Measurements from ENCODE around the gene ABO. TPM values are rescaled to one million over a fixed set of nuclear protein-coding genes. Genes with fewer than 3 reads are reported as not detected.
A peak's percentile ranks its signal among the peaks of the same experiment; 100 is the strongest.
"Not testable (repeated sequence)": the region's sequence is repeated elsewhere in the genome, so short reads cannot be mapped to it uniquely, and the experiment has no call there.

The ABO gene
- total RNA-seq, 6 experiments from 2014 or later = 0.06 to 0.29 TPM; not detected in 4

- TF ChIP-seq POLR2A (IDR thresholded peaks at IDR 0.05) (no peak), CTCF (IDR thresholded peaks at IDR 0.05) (no peak)
- DNase-seq (peak in 1 of 3 donors; percentile 24), ATAC-seq (no peak)
- Histone ChIP-seq H3K27ac (no peak overlapping the region), H3K36me3 (no peaks in the 10 kb centered on the region), H3K4me3 (no peak overlapping the region), H3K27me3 (no peaks in the 10 kb centered on the region), H3K9me3 (no peaks in the 10 kb centered on the region), H3K4me1 (no peaks in the 10 kb centered on the region)
- intact Hi-C loops (cut with DNase I) = no loop called here
- WGBS (ENCODE audit: insufficient coverage, low coverage, low lambda C conversion rate, missing lambda C conversion rate) = 40% methylated on average over 1 of the region's 11 CpGs
These were observed 47.6 kb downstream of the ABO start for GRCh38 chr9:133227242-133227860.

- Histone ChIP-seq H3K9me3 (no peaks in the 10 kb centered on the region), H3K4me1 (no peaks in the 10 kb centered on the region), H3K36me3 (no peaks in the 10 kb centered on the region), H3K27ac (no peak overlapping the region), H3K27me3 (no peaks in the 10 kb centered on the region), H3K4me3 (no peak overlapping the region)
- ATAC-seq = no peak
- intact Hi-C loops (cut with DNase I) = no loop called here
- 47% methylated on average over 5 of the region's 25 CpGs for WGBS (ENCODE audit: insufficient coverage, low coverage, low lambda C conversion rate, missing lambda C conversion rate)
- DNase-seq = peak in 2 of 3 donors; percentile 8 to 33
- no peak for TF ChIP-seq CTCF (IDR thresholded peaks at IDR 0.05)
- TF ChIP-seq POLR2A (IDR thresholded peaks at IDR 0.05) = no peak
These were observed 48.5 kb downstream of the ABO start for GRCh38 chr9:133226219-133227171.

GRCh38 chr9:133225171-133226011, 49.6 kb downstream of the ABO start:
- Histone ChIP-seq H3K4me3 (no peak overlapping the region), H3K9me3 (no peaks in the 10 kb centered on the region), H3K36me3 (no peaks in the 10 kb centered on the region), H3K4me1 (no peaks in the 10 kb centered on the region), H3K27me3 (no peaks in the 10 kb centered on the region), H3K27ac (no peak overlapping the region)
- WGBS (ENCODE audit: insufficient coverage, low coverage, low lambda C conversion rate, missing lambda C conversion rate) = 31% methylated on average over 6 of the region's 38 CpGs
- DNase-seq (peak in 1 of 3 donors; percentile 11), ATAC-seq (no peak)
- intact Hi-C loops (cut with DNase I) = no loop called here
- TF ChIP-seq POLR2A (IDR thresholded peaks at IDR 0.05) (no peak), CTCF (IDR thresholded peaks at IDR 0.05) (no peak)

- Histone ChIP-seq H3K4me3 (no peak overlapping the region), H3K9me3 (no peaks in the 10 kb centered on the region), H3K4me1 (no peaks in the 10 kb centered on the region), H3K36me3 (no peaks in the 10 kb centered on the region), H3K27me3 (no peaks in the 10 kb centered on the region), H3K27ac (no peak overlapping the region)
- TF ChIP-seq POLR2A (IDR thresholded peaks at IDR 0.05) (no peak), CTCF (IDR thresholded peaks at IDR 0.05) (no peak)
- no peak for ATAC-seq
- DNase-seq = peak in 1 of 3 donors; percentile 24
- 52% methylated on average over 2 of the region's 12 CpGs for WGBS (ENCODE audit: insufficient coverage, low coverage, low lambda C conversion rate, missing lambda C conversion rate)
- intact Hi-C loops (cut with DNase I) = no loop called here
These were observed 50.2 kb downstream of the ABO start for GRCh38 chr9:133224762-133225161.

- DNase-seq = peak in 2 of 3 donors; percentile 24 to 29
- WGBS (ENCODE audit: insufficient coverage, low coverage, low lambda C conversion rate, missing lambda C conversion rate) = 26% methylated on average over 6 of the region's 13 CpGs
- ATAC-seq; H3K4me1 ChIP-seq; H3K27me3 ChIP-seq; H3K36me3 ChIP-seq; intact Hi-C loops (cut with DNase I); H3K4me3 ChIP-seq; H3K27ac ChIP-seq; H3K9me3 ChIP-seq: not testable (repeated sequence)
These were observed 51.7 kb downstream of the ABO start for GRCh38 chr9:133223159-133223756.

GRCh38 chr9:133221994-133222393, 53.0 kb downstream of the ABO start:
- DNase-seq = peak in 1 of 3 donors; percentile 11
- H3K36me3 ChIP-seq; H3K27me3 ChIP-seq; H3K4me3 ChIP-seq; ATAC-seq; H3K4me1 ChIP-seq; H3K27ac ChIP-seq; H3K9me3 ChIP-seq; intact Hi-C loops (cut with DNase I): not testable (repeated sequence)
- WGBS (ENCODE audit: insufficient coverage, low coverage, low lambda C conversion rate, missing lambda C conversion rate) = 33% methylated on average over 1 of the region's 12 CpGs
